ENCODE data around the gene BOLL.
A peak's percentile ranks its signal among the peaks of the same experiment; 100 is the strongest.
"Not testable (repeated sequence)": the region's sequence is repeated elsewhere in the genome, so short reads cannot be mapped to it uniquely, and the experiment has no call there.

BOLL gene, protein sequence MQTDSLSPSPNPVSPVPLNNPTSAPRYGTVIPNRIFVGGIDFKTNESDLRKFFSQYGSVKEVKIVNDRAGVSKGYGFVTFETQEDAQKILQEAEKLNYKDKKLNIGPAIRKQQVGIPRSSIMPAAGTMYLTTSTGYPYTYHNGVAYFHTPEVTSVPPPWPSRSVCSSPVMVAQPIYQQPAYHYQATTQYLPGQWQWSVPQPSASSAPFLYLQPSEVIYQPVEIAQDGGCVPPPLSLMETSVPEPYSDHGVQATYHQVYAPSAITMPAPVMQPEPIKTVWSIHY

DNA sequence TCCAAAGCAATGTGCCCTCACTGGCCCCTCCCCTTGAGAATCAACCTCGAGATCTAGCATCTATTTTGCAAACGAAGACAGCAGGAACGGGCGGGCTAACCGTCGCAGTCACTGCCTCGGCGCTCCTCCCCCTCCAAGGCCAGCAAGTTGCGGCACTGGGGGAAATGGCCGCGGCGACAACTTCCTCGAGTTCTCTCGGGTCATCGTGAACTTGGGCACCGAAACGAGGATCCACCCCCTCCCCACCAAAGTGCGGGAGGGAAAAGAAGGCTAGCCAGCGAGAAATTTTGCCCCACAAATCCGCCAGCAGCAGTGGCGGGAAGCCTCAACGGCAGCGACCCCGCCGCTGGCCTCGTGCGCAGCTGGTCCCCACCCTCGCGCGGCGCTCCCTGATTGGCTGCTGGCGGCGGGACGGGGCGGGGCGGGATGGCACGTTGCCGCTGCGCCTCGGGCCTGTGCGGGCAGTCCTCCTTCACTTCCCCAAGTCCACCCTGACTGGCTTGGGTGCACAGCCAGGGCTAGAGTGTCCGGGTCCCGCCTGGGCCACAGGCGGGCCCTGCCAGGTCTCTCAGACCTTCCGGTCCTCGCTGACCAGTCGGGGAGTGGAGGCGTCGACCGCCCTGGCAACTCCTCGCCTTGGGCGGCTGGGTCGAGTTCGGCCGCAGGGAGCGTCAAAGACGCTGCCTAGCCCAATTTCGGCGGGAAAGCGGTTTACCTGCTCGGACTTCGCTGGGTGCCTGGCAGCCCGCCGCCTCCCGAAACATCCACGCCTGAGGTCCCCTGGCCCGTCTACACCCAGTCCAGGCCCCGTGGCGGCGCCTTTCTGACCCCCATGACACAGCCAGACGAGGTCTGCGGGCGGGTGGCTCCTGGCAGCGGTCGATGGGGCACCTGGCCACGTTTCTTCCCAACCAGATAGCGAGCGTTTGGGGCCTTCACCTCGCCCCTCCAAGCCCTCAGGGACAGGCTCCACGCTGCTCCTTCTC, at the start of gene BOLL:
TSS of gene BOLL (minus strand) at position 364 of the 986 bp plus-strand sequence. CDS start 3,469 bp downstream, outside the sequence.
- DNase-seq: no peak

DNA sequence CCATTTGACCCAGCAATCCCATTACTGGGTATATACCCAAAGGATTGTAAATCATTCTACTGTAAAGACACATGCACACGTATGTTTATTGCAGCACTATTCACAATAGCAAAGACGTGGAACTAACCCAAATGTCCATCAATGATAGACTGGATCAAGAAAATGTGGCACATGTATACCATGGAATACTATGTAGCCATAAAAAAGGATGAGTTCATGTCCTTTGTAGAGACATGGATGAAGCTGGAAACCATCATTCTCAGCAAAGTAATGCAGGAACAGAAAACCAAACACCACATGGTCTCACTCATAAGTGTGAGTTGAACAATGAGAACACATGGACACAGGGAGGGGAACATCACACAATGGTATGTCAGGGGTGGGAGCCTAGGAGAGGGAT, 49.7 kb upstream of the BOLL start:
- DNase-seq: not testable (repeated sequence)

DNA sequence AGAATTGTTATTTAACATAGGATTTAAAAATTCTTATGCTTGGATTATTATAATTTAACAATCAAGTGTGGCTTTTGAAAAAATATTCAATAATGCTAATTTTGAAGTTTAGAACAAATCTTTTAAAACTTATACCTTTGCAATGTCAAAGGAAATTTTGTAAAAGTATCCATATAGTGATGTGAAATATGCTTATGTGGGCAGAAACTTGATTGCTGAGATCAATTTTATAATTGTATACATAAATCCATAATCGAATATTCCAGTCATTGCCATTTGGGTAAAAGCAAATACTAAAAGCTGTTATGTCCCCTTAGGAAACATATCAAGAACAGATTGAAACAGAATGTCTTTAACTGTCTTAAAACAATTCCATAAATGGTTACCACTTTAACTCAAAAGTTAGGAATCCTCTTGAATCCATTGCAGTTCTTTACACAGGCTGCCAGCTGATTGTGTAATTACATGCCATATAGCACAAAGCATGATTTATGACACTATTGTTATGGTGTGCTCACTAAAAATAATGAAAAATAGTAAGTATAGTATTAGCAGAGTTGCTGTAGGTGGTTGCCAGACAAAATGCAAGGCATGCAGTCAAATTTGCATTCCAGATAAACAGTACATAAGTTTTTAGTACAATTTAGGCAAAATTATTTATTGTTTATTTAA, 43.5 kb upstream of the BOLL start:
- no peak for DNase-seq

DNA sequence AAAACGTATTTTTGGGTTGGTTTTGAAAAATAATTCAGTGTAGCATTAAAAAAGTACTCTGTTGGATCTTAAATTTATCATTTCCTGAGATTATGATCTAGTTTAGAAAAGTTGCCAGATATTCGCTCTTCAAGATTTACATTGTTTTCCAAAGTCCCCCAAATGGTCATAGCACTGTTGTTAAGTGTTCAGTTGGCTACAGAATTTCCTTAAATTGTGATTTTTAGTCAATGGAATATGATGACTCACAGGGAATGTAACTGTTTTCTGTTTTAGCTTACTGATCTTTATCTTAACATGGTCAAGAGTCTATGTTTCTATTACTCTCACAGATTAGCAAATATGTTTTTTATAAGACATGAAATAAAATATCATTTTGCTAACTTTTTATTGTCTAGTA, 42.5 kb upstream of the BOLL start:
- no peak for DNase-seq

DNA sequence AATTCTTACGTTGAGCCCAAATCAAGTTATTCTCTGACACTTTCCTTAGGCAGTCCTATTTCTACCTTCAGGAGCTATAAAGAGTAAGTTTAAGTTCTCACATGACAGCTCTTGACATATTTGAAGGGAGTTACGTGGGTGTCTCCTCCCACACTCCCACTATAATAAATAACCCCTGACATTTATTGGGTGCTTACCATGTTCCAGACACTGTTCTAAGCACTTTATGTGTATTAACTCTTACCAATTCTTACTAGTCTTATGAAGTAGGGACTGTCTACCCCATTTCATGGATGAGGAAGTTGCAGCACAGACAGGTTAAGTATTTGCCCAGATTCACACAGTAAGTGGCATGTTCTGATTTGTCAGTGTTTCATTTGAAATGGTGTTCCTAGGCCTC, 37.2 kb upstream of the BOLL start:
- no peak for DNase-seq

DNA sequence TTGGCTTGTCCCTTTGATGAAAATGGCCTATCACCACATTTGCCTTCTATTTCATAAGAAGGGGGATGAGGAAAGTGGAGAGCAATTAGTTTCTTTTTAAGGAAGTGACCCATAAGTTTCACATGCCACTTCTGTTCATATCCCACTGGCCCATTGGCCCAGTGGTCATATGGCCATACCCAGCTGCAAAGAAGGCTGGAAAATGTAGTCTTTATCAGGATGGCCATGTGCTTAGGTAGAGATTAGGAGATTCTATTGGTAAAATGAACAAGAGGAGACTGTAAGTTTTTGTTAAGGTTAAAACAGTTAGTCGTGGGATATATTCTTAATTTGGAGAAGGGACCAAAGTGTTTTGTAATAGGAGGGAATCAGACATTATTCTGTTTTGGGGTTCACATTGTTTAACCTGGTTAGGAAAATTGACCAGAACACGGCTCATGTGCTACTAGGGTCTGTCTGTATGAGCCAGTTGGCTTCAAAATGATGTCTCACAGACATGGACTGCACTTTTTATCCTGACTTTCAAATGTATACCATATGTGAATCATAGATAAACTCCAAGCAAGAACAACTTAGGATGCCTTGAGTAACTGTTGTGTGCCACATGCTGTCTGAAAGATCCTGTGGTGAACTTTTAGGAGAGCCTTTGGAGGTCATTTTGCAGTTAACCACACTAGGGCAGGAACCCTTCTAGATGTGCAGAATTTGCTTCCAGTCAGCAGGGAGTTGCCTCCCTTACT, 36.6 kb upstream of the BOLL start:
- DNase-seq: no peak

DNA sequence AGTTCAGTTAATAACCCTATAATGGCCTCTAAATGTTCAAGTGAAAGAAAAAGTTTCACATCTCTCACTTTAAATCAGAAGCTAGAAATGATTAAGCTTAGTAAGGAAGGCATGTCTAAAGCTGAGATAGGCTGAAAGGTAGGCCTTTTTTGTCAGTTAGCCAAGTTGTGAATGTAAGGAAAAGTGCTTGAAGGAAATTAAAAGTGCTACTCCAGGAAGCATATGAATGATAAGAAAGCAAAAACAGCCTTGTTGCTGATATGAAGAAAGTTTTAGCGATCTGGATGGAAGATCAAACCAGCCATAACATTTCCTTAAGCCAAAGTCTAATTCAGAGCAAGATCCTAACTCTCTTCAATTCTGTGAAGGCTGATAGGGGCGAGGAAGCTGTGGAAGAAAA, 29.4 kb upstream of the BOLL start:
- DNase-seq: no peak

DNA sequence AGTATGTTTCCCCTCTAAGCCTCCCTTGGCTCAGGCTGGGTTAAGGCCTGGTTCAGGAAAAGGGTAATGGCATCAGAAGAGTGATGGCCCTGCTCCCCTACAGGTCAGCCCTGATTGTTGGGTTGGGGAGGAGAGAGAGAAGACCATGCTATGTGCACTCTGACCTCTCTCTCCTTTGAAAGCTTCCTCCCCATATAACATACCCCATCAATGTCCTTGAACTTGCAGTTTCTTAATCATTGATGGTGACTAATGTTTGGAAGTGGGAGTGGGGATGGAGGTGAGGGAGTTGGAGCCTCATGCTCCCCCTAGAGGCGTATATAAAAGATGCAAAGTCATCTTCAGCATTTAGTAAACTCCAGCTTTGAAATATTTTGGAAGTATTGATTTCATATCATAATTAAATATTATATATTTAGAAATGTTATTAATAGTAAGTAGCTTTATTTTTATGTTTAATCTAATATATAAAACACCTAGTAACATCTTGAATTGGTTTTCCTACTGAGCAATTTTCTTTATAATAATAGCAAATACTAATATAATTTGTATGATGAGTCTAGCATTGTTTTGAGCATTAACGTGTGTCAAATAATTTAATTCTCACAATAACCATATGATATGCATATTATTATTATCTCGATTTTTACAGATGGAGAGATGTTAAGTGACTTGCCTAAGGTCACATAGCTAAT, 28.1 kb upstream of the BOLL start:
- no peak for DNase-seq

DNA sequence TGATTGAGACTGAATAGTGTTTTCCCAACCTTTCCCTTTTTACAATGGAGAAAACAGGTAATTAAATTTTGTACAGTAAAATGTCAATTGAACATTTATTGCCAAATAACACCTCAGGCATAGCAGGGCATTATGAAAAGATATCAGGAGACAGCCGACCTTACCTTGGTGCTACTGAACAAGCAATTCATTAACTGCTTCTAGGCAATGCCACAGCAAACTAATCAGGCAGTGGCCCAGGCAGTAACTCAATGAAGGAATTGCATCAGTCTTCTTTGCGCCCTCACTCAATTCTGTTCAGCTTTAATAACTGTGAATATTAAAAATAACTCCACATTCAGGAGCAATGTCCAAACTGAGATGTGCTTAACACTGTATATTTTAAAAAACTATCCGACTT, 25.4 kb upstream of the BOLL start:
- DNase-seq: no peak

DNA sequence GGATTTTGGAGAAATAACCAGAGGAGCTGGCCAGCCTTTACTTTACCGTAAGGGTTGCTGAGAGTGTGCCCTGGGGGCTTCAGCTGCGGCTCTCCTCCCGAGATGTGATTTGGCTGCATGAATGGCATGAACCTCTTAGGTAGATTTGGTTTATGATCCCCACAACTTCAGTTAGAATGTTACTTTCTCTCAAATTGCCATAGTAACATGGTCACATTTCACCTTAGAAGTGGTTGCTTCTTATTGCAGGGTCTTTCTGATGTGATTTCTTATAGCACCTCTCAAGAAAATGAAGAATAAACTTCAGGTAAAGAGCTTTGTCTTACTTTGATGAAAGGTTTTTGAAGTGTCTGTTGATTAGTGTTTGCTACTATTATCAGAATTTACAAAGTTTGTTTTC, 24.9 kb upstream of the BOLL start:
- peak in 3 of 6 experiments; percentile 9 to 25 (median 18) for DNase-seq

DNA sequence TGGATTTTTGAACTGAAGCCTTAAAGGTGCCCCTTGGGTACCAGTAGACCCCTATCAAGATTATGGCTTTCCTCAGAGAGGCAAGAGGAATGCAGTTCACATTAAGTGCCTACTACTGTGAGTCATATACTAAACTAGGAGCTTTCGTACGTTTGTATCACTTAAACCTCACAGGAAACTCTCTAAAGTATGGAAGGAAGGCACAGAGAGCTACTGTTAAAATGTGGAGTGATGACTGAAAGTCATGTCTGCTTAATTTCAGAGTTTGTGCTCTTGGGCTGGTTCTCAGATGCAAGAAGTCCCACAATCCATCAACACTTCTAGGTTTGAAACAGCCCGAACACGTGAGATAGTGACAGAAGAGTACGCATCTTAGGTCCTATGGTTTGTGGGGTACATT, 23.9 kb upstream of the BOLL start:
- peak in 2 of 6 experiments; percentile 15 to 24 for DNase-seq

DNA sequence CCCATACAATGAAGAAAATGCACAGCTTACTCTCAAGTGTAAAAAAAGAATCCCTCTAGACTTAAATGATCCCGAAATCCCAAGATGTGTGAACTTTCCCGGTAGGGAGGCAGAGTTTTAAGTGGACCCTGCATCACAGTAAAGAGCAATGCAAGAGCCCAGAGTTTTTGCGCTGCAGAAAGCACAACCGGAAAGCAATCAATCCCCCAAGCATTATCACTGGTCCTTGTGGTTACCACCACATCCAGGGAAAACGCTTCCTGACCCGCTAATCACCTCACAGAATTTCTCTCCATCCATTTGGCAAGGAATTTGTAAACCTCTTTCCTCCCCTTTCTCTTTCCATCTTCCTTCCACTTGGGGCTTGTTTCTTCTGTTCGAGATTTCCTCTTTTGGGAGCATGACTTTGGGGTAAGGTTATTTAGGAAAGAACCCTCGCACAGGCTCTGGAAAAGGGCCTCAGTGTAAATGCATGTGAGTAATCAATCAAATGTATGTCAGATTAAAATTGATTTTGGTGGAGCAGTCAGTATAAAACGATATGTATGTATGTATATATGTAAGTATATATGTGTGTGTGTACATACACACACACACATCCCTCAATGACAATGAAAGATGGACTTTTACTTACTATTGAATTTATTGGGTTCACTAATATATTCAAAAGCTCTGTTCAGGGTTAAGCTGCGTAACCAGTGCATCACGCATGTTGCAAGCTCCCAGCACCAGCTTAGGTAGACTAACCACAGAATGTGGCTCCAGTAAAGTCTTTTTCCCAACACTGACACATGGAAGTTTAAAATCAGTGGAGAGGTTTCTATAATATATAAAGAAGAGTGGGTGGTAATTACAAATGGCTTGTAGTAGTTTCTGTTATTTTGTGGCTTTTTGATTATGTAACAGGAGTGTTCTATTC, 20.9 kb upstream of the BOLL start:
- peak in 1 of 6 experiments; percentile 17 for DNase-seq

DNA sequence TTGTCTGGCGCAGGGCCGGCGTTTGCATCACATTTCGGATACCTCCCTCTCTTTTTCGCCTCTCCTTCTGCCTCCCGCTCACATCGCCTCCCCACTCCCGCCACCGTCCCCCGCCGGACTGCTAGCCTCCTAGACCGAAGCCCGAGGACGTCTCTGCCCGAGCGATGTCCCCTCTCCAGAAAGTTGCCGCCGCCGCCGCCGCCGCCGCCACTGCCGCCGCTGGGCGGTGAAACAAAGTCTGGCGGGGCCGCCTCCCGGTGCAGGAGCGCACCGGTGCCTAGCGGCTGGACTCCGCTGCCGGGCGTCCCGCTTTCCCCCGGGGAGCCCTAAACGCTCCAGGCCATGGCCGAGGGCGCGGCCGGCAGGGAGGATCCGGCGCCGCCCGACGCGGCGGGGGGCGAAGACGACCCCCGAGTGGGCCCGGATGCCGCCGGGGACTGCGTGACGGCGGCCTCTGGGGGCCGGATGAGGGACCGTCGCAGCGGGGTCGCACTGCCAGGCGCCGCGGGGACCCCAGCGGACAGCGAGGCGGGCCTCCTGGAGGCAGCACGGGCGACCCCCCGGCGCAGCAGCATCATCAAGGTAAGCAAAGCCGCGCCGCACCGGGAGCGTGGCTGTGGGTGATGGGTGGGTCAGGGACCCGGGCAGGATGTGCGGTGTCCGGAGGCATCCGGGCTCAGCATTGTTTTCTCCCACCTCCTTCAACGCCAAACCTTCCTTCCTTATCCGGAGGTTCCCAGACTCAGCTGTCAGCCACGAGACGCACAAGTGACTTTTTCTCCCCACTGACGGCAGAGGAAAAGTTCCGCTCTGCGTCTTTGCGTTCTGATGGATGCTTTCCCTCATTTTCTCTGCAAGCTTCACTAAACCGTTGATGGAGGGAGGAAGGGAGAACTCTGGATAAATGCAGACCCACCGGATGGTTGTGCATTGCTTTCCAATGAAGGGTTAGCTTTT, 19.9 kb upstream of the BOLL start:
- DNase-seq: peak in 5 of 6 experiments; percentile 9 to 62 (median 27)

DNA sequence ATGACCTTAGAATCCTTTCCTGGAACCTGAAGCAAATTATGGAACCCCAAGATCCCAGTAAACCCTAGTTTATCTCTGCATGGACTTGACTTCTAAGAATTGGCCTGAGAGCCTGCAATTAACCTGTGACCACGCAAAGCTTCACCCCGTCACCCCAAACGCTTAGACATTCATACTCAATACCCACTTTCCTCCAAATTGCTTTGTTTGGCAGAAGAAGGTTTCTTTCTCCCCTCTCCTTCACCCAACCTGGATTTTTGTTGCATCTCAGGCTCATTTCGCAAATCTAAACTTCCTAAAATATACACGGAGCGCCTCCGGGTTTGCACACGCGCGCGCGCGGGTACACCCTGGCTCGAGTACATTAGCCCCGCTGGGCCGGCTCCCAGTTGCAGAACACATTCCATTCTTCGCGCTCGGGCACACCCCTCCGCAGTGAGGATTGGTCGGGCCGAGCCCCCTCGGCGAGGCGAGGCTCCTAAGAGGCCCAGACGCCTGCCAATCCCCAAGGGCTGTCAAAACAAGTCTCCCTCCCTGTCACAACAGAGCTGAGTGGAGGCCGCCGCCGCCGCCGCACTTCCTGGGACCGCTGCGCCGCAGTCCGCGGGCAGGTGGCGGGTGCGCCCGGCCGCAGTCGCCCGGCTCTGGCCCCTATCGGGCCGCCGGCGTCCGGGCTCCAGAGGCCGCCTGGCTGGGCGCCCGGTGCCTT, 19.1 kb upstream of the BOLL start, which contains the start of gene PLCL1:
TSS of gene PLCL1 (plus strand) at position 545 of the 709 bp plus-strand sequence.
- peak; percentile 85 to 92 (median 88) for DNase-seq

DNA sequence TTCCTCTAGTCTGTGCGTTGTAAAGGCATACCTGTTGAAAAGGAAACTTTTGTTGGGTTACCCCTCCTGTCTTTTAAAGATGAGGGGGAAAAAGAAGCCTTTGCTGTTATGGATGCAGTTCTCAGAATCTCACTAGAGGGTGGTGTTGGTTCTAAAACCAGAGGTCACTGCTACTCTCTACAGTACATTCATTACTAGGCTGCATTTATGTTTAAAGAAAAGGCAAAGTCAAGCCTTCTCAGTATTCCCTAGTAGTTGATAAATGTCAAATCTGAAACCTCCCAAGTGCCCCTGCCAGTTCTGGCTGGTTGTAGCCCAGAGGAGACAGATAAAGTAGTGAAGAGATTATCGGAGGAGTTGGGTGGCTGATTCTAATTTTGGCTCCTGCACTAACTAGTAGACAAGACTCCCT, 17.9 kb upstream of the BOLL start:
- DNase-seq: peak in 3 of 6 experiments; percentile 44 to 74 (median 64)

DNA sequence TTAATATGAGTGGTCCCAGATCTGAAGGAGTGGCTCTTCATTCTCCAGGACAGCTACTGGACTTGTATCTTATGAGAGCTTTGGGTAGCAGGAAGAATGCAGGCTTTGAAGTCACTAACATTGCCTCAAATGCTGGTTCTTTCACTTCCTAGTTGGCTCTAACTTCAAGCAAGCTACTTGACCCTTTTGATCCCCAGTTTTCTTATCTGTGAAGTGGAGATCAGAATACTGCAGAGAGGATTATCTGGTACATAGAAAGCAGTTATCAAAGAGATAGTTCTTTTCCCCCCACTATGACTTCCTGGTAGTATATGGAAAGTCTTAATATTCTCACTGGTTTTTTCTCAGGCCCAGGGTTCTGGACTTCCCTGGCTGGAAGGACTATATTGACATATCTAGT, 15.9 kb upstream of the BOLL start:
- DNase-seq: no peak

DNA sequence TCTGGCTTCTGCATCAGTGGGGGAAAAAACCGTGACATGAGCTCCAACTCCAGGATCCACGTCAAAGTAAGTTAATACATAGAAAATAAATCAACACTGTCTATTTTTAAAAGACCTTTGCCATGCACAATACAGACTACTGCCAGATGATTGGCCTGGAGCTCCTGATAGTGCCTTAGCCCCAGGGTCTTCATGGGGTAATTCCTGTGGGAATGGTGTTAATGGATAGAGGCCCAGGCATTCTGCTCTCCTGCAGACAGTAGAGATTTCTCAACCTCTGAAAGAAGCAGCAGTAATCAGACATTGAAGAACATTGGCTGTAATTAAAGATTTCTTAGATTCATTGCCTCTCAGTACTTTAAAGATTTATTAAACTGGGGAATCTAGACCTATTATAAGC, 15.0 kb upstream of the BOLL start:
- DNase-seq: no peak

DNA sequence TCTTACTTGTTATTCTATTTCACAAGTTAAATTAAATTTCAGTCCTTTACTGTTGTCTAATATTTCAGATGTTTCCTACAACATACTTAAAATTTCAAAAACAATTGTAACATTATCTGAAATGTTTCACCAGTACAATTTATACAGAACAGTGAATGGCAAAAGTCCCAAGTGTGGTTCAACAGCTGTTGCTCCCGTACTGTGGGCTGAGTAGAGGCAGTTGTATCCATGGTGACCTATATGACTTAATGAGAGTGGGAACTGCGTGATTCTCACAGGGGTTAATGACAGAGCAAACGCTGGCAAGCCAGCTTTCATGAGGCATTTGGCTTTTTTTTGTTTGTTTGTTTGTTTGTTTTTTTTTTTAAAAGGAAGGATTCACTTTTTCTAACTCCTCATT, 13.9 kb upstream of the BOLL start:
- no peak for DNase-seq

DNA sequence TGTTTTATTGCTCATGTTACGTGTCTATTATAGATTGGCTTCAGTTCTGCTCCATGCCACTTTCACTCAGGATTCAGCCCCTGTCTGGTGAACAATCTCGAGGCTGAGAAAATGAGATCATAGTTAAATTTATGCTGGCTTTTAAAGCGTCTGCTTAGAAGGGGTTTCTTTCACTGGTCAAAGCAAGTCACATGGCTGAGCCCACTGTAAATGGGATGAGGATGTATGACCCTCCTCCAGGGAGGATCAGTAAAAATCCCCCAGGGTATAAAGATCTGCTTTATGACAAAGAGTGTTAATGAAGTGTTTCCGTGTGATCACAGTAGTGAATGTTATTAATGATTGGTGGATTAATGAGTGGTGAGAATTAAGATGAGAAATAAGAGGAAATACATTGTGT, 13.1 kb upstream of the BOLL start:
- DNase-seq: no peak
